HG03469 (cell line): ENCODE data around the gene RTN4R.
"Not testable (repeated sequence)": the region's sequence is repeated elsewhere in the genome, so short reads cannot be mapped to it uniquely, and the experiment has no call there.

Experiments used
- ATAC-seq: cut with Tn5 transposase; IDR thresholded peaks from one replicate; pipeline ENCODE4 v1.9.1; 2021; ENCODE audit warnings: mild to moderate bottlenecking, moderate library complexity, moderate number of reproducible peaks; ENCODE audit not compliant: unreplicated experiment

RTN4R gene

GRCh38 chr22:20289182-20290044 lies 21.3 kb upstream of the RTN4R start:
- not testable (repeated sequence) for ATAC-seq

- not testable (repeated sequence) for ATAC-seq
These were observed 18.8 kb upstream of the RTN4R start for GRCh38 chr22:20286784-20287423.

GRCh38 chr22:20286312-20286660 lies 18.2 kb upstream of the RTN4R start:
- not testable (repeated sequence) for ATAC-seq

GRCh38 chr22:20285473-20286311 lies 17.6 kb upstream of the RTN4R start:
- ATAC-seq, result not testable (repeated sequence)

- no peak for ATAC-seq
These were observed 16.5 kb upstream of the RTN4R start for GRCh38 chr22:20284471-20285086.

- no peak for ATAC-seq
These were observed 15.6 kb upstream of the RTN4R start for GRCh38 chr22:20283674-20284066.

GRCh38 chr22:20282901-20283673 lies 15.0 kb upstream of the RTN4R start:
- ATAC-seq, result no peak

GRCh38 chr22:20281891-20282290 lies 13.8 kb upstream of the RTN4R start:
- ATAC-seq, result no peak

GRCh38 chr22:20281473-20281872 lies 13.4 kb upstream of the RTN4R start:
- not testable (repeated sequence) for ATAC-seq

GRCh38 chr22:20280866-20281265 lies 12.7 kb upstream of the RTN4R start:
- ATAC-seq, result no peak

- ATAC-seq, result not testable (repeated sequence)
These were observed 12.0 kb upstream of the RTN4R start for GRCh38 chr22:20280163-20280562.

GRCh38 chr22:20279662-20280134 lies 11.6 kb upstream of the RTN4R start:
- ATAC-seq, result no peak

- not testable (repeated sequence) for ATAC-seq
These were observed 10.8 kb upstream of the RTN4R start for GRCh38 chr22:20278726-20279490.

GRCh38 chr22:20277936-20278635 lies 10.0 kb upstream of the RTN4R start:
- not testable (repeated sequence) for ATAC-seq

- no peak for ATAC-seq
These were observed 8.3 kb upstream of the RTN4R start for GRCh38 chr22:20276468-20276867.

- no peak for ATAC-seq
These were observed 7.7 kb upstream of the RTN4R start for GRCh38 chr22:20275836-20276235.

- ATAC-seq, result not testable (repeated sequence)
These were observed 7.2 kb upstream of the RTN4R start for GRCh38 chr22:20275325-20275724.

- ATAC-seq, result not testable (repeated sequence)
These were observed 6.3 kb upstream of the RTN4R start for GRCh38 chr22:20274374-20274773.

GRCh38 chr22:20273758-20274181 lies 5.7 kb upstream of the RTN4R start:
- ATAC-seq, result no peak
